Heart left ventricle (tissue), 16 donors: Measurements from ENCODE around the gene CKB. TPM values are rescaled to one million over a fixed set of nuclear protein-coding genes. Genes with fewer than 3 reads are reported as not detected.
"Not testable (repeated sequence)": the region's sequence is repeated elsewhere in the genome, so short reads cannot be mapped to it uniquely, and the experiment has no call there.

Experiments used
- ATAC-seq, 4 donors: fragments of 200-7000 bp; cut with Tn5 transposase; one replicate each; pipeline ENCODE4 v1.9.1; 2020 to 2022; ENCODE audit warnings: moderate library complexity in 4 of 4, mild to moderate bottlenecking in 3 of 4, moderate number of reproducible peaks in 1 of 4
- DNase-seq, 5 donors: peaks; one replicate each; pipeline ENCODE4 v3.0.0-alpha.2; 2020
- H3K27ac ChIP-seq, 12 donors: fragments of 200-600 bp; sonication (generic) in 4 of 12; one replicate each; pipeline versions ENCODE4 v1.5.0 to v1.8.0; 2016 to 2022; ENCODE audit warnings: mild to moderate bottlenecking in 2 of 12
- H3K27me3 ChIP-seq, 9 donors: fragments of 200-600 bp; sonication (generic) in 2 of 9; one replicate each; pipeline versions ENCODE4 v1.5.1 to v1.8.0; 2016 to 2022; ENCODE audit warnings: mild to moderate bottlenecking in 3 of 9
- H3K36me3 ChIP-seq, 9 donors: fragments of 200-600 bp; sonication (generic) in 2 of 9; one replicate each; pipeline versions ENCODE4 v1.5.0 to v1.8.0; 2018 to 2022; ENCODE audit warnings: mild to moderate bottlenecking in 2 of 9
- H3K4me1 ChIP-seq, 12 donors: fragments of 200-600 bp; sonication (generic) in 4 of 12; one replicate each; pipeline versions ENCODE4 v1.5.0 to v1.8.0; 2016 to 2022; ENCODE audit warnings: mild to moderate bottlenecking in 3 of 12
- H3K4me3 ChIP-seq, 12 donors: fragments of 200-600 bp; sonication (generic) in 4 of 12; one replicate each; pipeline versions ENCODE4 v1.5.0 to v1.8.0; 2017 to 2022; ENCODE audit warnings: mild to moderate bottlenecking in 9 of 12, moderate library complexity in 4 of 12
- H3K9me3 ChIP-seq, 12 donors: fragments of 200-600 bp; sonication (generic) in 4 of 12; one replicate each; pipeline versions ENCODE4 v1.5.0 to v1.8.0; 2016 to 2022; ENCODE audit warnings: mild to moderate bottlenecking in 1 of 12
- POLR2A ChIP-seq, 2 donors: fragments of 450-650 bp; IDR thresholded peaks; one replicate each; pipeline ENCODE4 v1.6.1; 2017; ENCODE audit warnings: antibody characterized with exemption in 2 of 2, mild to moderate bottlenecking in 2 of 2, moderate library complexity in 2 of 2
- WGBS, 4 donors: extraction: QIAGEN DNeasy Blood & Tissue Kit in 2 of 4; methylation state at CpG; one replicate each; pipeline versions ENCODE4 v1.1.5 to v1.1.7; 2013 to 2018; 5-methylcytosine and 5-hydroxymethylcytosine counted together
- intact Hi-C, 10 donors: fragments of 100-400 bp; cut with DNase I; formaldehyde crosslinking; loops; one replicate each; pipeline versions ENCODE4 v1.11.1 to v1.14.2; 2022
- polyA plus RNA-seq, 2 donors: library from polyadenylated mRNA; stranded (reverse); fragments of 200-250 nt; gene quantifications; one replicate each; pipeline ENCODE4 v1.2.3, GENCODE V29; 2013
- total RNA-seq, 9 donors: library from RNA; depleted of rRNA in 2 of 9; stranded (reverse); fragments of >200 nt in 2 of 9; fragmentation: NEBNext Ultra II Directional in 3 of 9; extraction: Animal tissue kit (Norgen Biotek cat#: 25700) in 3 of 9; gene quantifications; one replicate each; pipeline versions ENCODE4 v1.1.0 to v1.2.4, GENCODE V29; 2016 to 2023
- TF ChIP-seq, protein P1 (sequence below), 12 donors: fragments of 200-600 bp; sonication (generic) in 4 of 12; IDR thresholded peaks; one replicate each; pipeline versions ENCODE4 v1.5.0 to v1.8.0; 2018 to 2022; ENCODE audit warnings: antibody characterized with exemption in 12 of 12, mild to moderate bottlenecking in 5 of 12
- donor health status: ischemic (EF 13 %, LVEDD 7.1; RV severe dilation, severe dysfunction).
- donor health status: healthy with polysubstance abuse.
- donor health status: DM: no; HTN: yes; CAD: no.
- donor health status: DM: no; HTN: no; CAD: no.
- donor health status: ischemic (EF 25% LVEDD 6.9; RV normal size, moderate dysfunction).
- donor health status: ischemic (EF 25% LVEDD 5.7; RV mildly dilated, moderate dysfunction).
- donor health status: healthy.
- donor health status: DM: yes; HTN: yes; CAD: no.
- donor health status: ischemic (EF 35%, LVEDD 5.7; RV mildly dilated, moderate dysfunction).
- donor health status: nonischemic (EF 11% LVEDD 7.7; RV severe dilation, severe dysfunction).
- donor health status: DM: yes; HTN: yes; CAD: no.
- donor health status: PGD.
- donor health status: ischemic (EF 29% LVEDD 5.4; RV normal size, mild dysfunction).
- donor health status: nonischemic (EF 23%, LVEDD 6.1; RV moderate dilation, normal function).

Gene CKB
- total and polyA plus RNA-seq, 11 donors: 203 to 1,105 (median 529) TPM

DNA sequence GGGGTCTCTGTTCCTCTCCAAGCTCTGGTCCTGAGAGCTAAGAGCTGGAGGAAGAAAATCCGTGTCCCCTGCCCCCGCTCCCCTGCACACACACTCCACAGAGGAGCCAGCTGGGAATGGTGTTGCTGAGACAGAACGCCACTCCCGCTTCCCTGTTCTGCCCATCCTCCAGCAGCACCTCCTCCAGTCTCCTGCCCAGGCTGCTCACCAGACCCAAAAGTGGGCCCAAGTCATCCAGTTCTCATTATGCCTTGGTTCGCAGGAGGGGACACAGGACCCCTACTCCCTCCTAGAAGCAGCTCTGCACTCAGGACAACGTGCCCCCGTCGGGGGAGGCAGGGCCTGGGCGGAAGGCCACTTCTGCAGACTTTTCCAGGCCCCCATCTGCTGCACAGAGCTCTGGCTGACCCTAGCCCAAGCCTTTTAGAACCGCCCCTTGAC, 5.5 kb upstream of the CKB start:
- Histone ChIP-seq H3K27me3 (peaks cover 0 to 11% (median 0%) of the 10 kb centered on the region in 9 donors), H3K4me1 (peaks cover 3 to 65% (median 34%) of the 10 kb centered on the region in 12 donors), H3K4me3 (peak overlapping the region; percentile 66 to 100 (median 86)), H3K36me3 (peaks cover 0 to 13% (median 3%) of the 10 kb centered on the region in 9 donors), H3K9me3 (no peaks in the 10 kb centered on the region), H3K27ac (peak overlapping the region; percentile 82 to 98 (median 95))
- intact Hi-C loops: no loop called here
- WGBS, 4 donors: 25 to 47% (median 35%) methylated on average over 4 to 10 of the region's 10 CpGs
- ATAC-seq (peak; percentile 27 to 64 (median 36)), DNase-seq (peak in 2 of 5 donors; percentile 57 to 63)
- TF ChIP-seq, protein P1, sequence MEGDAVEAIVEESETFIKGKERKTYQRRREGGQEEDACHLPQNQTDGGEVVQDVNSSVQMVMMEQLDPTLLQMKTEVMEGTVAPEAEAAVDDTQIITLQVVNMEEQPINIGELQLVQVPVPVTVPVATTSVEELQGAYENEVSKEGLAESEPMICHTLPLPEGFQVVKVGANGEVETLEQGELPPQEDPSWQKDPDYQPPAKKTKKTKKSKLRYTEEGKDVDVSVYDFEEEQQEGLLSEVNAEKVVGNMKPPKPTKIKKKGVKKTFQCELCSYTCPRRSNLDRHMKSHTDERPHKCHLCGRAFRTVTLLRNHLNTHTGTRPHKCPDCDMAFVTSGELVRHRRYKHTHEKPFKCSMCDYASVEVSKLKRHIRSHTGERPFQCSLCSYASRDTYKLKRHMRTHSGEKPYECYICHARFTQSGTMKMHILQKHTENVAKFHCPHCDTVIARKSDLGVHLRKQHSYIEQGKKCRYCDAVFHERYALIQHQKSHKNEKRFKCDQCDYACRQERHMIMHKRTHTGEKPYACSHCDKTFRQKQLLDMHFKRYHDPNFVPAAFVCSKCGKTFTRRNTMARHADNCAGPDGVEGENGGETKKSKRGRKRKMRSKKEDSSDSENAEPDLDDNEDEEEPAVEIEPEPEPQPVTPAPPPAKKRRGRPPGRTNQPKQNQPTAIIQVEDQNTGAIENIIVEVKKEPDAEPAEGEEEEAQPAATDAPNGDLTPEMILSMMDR (IDR thresholded peaks at IDR 0.05): no peak
- no peak for TF ChIP-seq POLR2A (IDR thresholded peaks at IDR 0.05)

GRCh38 chr14:103527408-103528145, 4.9 kb upstream of the CKB start:
- 78 to 87% (median 80%) methylated on average over 12 to 14 of the region's 14 CpGs for WGBS, 4 donors
- DNase-seq (no peak), ATAC-seq (peak in 3 of 4 donors; percentile 0 to 3 (median 1))
- H3K4me3 ChIP-seq: peak overlapping the region in 8 of 12 donors; percentile 66 to 100 (median 88)
- peak overlapping the region; percentile 82 to 98 (median 95) for H3K27ac ChIP-seq
- H3K36me3 ChIP-seq: peaks cover 0 to 7% (median 0%) of the 10 kb centered on the region in 9 donors
- intact Hi-C loops: no loop called here
- H3K27me3 ChIP-seq: peaks cover 0 to 17% (median 0%) of the 10 kb centered on the region in 9 donors
- H3K9me3 ChIP-seq: no peaks in the 10 kb centered on the region
- H3K4me1 ChIP-seq: peaks cover 3 to 71% (median 39%) of the 10 kb centered on the region in 12 donors
- TF ChIP-seq, protein P1 (IDR thresholded peaks at IDR 0.05): no peak
- TF ChIP-seq POLR2A (IDR thresholded peaks at IDR 0.05): no peak

GRCh38 chr14:103526914-103527248, 4.3 kb upstream of the CKB start:
- Histone ChIP-seq H3K4me3 (no peak overlapping the region), H3K27ac (peak overlapping the region in 4 of 12 donors; percentile 91 to 96 (median 94)), H3K27me3 (peaks cover 0 to 23% (median 0%) of the 10 kb centered on the region in 9 donors), H3K4me1 (peaks cover 3 to 76% (median 43%) of the 10 kb centered on the region in 12 donors), H3K36me3 (peaks cover 0 to 6% (median 0%) of the 10 kb centered on the region in 9 donors), H3K9me3 (no peaks in the 10 kb centered on the region)
- DNase-seq (no peak), ATAC-seq (no peak)
- intact Hi-C loops: no loop called here
- TF ChIP-seq POLR2A (IDR thresholded peaks at IDR 0.05): no peak
- TF ChIP-seq, protein P1 (IDR thresholded peaks at IDR 0.05): no peak
- WGBS, 4 donors: 82 to 100% (median 85%) methylated on average over 1 of the region's 1 CpG

DNA sequence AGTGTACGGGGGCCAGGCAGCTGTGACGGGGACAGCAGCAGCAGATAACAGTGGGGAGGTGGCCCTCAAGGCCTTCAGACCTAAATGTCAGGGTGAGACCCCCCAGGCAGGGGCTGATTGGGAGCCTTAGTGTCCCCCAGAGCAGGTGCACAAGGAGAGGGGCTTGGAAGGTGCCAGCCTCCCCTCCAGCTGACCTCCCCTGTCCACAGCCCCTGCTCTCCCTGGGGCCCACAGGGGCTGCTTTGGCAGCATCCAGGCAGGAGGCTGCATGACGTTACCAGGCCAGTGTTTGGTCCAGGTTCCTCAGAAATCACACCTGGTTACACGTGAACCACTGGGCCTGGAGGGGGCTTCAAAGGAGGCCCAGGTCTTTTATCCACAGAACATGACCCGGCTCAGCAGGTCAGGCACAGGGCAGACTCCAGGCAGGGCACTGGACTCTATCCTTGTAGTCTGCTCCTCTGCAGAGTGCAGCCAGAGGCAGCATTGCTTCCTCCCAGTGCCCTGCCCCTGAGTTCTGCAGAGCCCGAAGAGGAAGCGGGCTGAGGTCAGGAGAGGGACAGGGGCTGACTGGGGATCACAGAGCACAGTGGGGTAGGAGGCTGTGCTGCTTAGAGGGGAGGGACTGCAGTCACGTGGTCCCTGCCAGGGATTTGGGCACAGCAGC, 3.8 kb upstream of the CKB start:
- ATAC-seq (no peak), DNase-seq (no peak)
- Histone ChIP-seq H3K4me1 (peaks cover 3 to 79% (median 48%) of the 10 kb centered on the region in 12 donors), H3K9me3 (no peaks in the 10 kb centered on the region), H3K27me3 (peaks cover 0 to 28% (median 0%) of the 10 kb centered on the region in 9 donors), H3K27ac (peak overlapping the region in 10 of 12 donors; percentile 10 to 96 (median 46)), H3K4me3 (no peak overlapping the region), H3K36me3 (peaks cover 0 to 6% (median 0%) of the 10 kb centered on the region in 9 donors)
- intact Hi-C loops: no loop called here
- 68 to 75% (median 73%) methylated on average over 6 to 8 of the region's 8 CpGs for WGBS, 4 donors
- TF ChIP-seq, protein P1 (IDR thresholded peaks at IDR 0.05): no peak
- no peak for TF ChIP-seq POLR2A (IDR thresholded peaks at IDR 0.05)

DNA sequence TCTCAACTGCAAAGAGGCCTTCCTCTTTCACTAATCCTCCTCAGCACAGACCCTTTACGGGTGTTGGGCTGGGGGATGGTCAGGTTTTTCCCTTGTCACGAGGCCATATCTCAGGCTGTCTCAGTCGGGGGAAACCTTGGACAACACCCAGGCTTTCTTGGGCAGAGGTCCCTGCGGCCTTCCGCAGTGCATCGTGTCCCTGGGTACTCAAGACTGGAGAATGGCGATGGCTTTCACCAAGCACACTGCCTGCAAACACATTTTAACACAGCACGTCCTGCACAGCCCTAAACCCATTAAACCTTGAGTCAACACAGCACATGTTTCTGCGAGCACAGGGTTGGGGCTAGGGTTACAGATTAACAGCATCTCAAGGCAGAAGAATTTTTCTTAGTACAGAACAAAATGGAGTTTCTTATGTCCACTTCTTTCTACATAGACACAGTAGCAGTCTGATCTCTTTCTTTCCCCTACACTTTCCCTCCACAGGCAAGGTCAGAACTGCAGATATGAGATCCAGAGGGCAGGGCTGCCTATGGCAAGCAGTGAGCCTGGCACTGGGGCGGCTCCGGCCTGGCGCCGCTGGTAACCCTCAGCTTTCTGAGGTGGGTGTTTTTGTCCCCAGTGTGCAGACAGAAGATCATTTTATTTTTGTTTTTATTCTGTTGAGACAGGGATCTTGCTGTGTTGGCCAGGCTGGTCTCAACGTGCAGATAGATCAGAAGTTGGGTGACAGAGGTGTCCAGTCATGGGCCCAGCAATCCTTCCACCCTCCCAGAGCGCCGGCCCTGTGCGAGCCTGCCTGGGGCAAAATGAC, 3.0 kb upstream of the CKB start:
- H3K4me3 ChIP-seq, H3K9me3 ChIP-seq, DNase-seq, intact Hi-C loops, ATAC-seq, H3K36me3 ChIP-seq: not testable (repeated sequence)
- Histone ChIP-seq H3K27ac (peak overlapping the region in 10 of 12 donors; percentile 10 to 96 (median 46)), H3K4me1 (peaks cover 3 to 80% (median 53%) of the 10 kb centered on the region in 12 donors), H3K27me3 (peaks cover 0 to 34% (median 0%) of the 10 kb centered on the region in 9 donors)
- 48 to 60% (median 55%) methylated on average over 16 to 17 of the region's 17 CpGs for WGBS, 4 donors
